ENCODE data around the gene NECAB2.

Gene NECAB2

DNA sequence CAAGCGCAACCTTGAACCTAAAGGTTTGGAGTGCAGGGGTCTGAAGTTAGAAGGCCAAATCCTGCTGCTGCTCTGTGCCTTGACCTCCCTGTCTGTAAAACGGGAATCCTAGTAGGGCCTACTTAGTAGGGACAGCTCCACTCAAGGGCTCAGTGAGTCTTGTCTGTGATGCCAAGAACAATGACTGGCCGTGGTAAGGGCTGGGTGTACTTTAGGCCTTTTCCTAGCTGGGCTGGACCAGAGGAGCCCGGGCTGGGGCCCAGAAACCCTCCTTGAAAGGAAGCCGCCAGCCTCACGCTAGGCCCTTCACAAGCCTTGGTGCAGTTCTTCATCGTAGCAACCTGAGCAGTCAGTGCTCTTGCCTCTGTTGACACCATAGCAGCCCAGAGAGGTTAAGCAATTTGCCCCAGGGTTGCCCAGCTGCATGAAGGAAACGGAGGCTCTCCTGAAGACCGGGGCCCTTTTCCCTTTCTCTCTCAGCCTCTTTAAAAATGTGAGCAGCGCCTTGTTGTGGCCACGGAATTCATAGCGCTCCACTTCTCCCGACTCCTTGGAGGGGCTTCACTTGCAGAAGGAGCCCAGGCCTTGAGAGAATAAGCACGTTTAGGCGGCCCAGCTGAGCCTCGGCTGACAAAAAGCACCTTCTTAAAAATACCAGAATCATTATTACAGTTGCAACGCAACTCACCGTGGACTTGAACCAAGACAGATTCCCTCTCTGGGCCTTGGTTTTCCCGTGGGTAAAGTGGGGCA lies 4.4 kb downstream of the NECAB2 start:
- H3K4me3 ChIP-seq (ENCODE audit: low read depth, low read length), result no peak overlapping the region
- CTCF ChIA-PET, result interaction anchor here (1.1 to 3.9 kb wide), 3 partner anchors 16 to 90 kb away, joined by 3 to 18 read pairs (median 7); no protein-coding TSS in a partner anchor
- DNase-seq (ENCODE audit: low read depth, low spot score), result no peak
- TF ChIP-seq, protein P1, sequence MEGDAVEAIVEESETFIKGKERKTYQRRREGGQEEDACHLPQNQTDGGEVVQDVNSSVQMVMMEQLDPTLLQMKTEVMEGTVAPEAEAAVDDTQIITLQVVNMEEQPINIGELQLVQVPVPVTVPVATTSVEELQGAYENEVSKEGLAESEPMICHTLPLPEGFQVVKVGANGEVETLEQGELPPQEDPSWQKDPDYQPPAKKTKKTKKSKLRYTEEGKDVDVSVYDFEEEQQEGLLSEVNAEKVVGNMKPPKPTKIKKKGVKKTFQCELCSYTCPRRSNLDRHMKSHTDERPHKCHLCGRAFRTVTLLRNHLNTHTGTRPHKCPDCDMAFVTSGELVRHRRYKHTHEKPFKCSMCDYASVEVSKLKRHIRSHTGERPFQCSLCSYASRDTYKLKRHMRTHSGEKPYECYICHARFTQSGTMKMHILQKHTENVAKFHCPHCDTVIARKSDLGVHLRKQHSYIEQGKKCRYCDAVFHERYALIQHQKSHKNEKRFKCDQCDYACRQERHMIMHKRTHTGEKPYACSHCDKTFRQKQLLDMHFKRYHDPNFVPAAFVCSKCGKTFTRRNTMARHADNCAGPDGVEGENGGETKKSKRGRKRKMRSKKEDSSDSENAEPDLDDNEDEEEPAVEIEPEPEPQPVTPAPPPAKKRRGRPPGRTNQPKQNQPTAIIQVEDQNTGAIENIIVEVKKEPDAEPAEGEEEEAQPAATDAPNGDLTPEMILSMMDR (IDR thresholded peaks at IDR 0.05; ENCODE audit: insufficient read depth, low read length, missing control alignments), result no peak
- POLR2A ChIA-PET, result no interaction called here

GRCh38 chr16:83973077-83973476 lies 5.0 kb downstream of the NECAB2 start:
- CTCF ChIA-PET, result no interaction called here
- H3K4me3 ChIP-seq (ENCODE audit: low read depth, low read length), result no peak overlapping the region
- no peak for DNase-seq (ENCODE audit: low read depth, low spot score)
- POLR2A ChIA-PET, result no interaction called here
- TF ChIP-seq, protein P1 (IDR thresholded peaks at IDR 0.05; ENCODE audit: insufficient read depth, low read length, missing control alignments), result no peak

DNA sequence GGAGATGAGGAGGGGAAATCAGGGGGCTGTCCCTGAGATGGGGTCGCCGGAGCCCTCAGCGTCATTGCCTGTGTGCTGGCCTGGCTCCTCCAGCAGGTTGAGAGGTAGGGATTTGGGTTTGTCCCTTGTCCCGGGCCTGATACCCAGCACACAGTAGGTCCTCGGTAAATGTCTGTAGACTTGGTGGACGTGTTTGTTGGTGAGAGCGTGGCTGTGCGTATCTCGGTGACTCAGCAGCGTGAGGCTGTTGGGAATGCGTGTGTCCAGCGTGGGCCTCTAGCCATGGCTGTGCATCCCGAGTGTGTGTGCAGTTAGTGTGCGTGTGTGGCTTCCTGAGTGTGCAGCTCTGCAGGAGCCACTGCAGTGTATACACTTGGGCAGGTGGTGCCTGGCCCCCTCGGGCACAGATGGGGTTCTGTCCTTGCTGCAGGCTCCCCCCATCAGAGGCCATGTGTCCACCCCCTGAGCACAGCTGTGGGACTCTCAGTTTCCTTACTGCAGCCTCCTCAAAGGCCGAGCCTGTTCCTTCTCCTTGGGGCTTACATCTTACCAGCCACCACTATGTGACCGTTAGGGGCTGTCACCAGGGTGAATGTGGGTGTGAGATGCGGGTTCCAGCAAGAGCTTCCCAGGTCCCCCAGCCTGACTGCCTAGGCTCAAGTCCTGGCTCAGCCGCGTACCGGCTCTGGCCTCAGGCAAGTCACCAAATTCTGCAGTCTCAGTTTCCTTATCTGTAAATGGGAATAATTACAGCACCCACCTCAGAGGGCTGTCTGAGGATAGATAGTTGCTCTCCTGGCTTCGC lies 5.7 kb downstream of the NECAB2 start:
- ChIA-PET CTCF (interaction anchor here (1.2 kb wide), 1 partner anchor 92 kb away, joined by 4 read pairs; no protein-coding TSS in a partner anchor), POLR2A (no interaction called here)
- TF ChIP-seq, protein P1 (IDR thresholded peaks at IDR 0.05; ENCODE audit: insufficient read depth, low read length, missing control alignments), result no peak
- no peak for DNase-seq (ENCODE audit: low read depth, low spot score)
- no peak overlapping the region for H3K4me3 ChIP-seq (ENCODE audit: low read depth, low read length)

DNA sequence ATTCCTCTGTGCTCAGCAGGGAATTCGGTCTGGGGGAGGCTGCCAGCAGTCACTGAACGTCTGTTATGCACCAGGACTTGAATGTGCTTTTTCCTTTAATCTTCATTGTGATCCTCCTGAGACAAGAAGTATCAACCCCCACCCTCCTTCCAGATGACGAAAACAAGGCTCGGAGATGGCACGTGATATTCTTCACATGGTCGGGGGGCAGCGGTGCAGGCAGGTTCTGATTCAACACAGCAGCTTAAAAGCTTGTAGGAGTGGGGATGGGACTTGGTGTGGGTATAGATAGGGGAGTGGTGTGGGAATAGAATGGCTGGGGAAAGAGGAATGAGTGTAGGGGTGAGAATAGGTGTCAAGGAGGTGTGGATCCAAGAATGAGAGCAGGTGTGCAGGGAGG lies 6.4 kb downstream of the NECAB2 start:
- no peak overlapping the region for H3K4me3 ChIP-seq (ENCODE audit: low read depth, low read length)
- DNase-seq (ENCODE audit: low read depth, low spot score), result no peak
- ChIA-PET CTCF (interaction anchor here (1.2 kb wide), 1 partner anchor 92 kb away, joined by 4 read pairs; no protein-coding TSS in a partner anchor), POLR2A (no interaction called here)
- TF ChIP-seq, protein P1 (IDR thresholded peaks at IDR 0.05; ENCODE audit: insufficient read depth, low read length, missing control alignments), result no peak

DNA sequence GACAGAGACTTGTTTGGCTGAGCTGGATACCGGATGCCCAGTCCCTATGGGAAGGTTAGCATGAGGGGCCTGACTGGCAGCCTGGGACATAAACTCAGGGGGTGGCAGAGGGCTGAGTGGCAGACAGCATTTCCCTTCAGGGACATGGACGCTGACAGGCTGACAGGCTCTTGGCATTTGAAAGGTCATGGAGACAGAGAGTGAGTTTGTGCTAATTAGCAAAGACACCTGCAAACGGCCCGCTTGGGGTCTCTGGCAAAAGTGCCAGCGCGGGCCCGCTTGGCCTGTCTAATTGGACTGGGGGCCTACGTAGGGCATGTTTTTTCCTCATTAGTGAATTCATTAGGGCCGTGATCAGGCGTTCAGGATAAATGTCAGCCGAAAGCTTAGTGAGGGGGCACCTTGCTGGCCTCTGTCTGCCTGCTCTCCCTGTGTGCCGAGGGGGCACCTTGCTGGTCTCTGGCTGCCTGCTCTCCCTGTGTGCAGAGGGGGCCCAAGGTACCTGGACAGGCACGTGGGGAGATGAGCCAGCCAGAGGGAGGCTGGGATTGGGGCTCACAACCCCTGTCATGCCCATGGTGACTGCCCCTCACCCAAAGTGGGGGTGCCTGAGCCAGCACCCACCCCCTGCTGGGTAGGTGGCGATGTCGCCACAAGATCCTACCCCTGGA lies 7.7 kb downstream of the NECAB2 start:
- TF ChIP-seq, protein P1 (IDR thresholded peaks at IDR 0.05; ENCODE audit: insufficient read depth, low read length, missing control alignments), result no peak
- ChIA-PET POLR2A (no interaction called here), CTCF (interaction anchor here (5.9 kb wide), 1 partner anchor 91 kb away, joined by 42 read pairs; no protein-coding TSS in a partner anchor)
- no peak for DNase-seq (ENCODE audit: low read depth, low spot score)
- no peak overlapping the region for H3K4me3 ChIP-seq (ENCODE audit: low read depth, low read length)
